ENCODE results near the gene GALNT10.

The GALNT10 gene

GRCh38 chr5:154315756-154316155 lies 125.2 kb downstream of the GALNT10 start:
- no peak for DNase-seq
- H3K4me3 ChIP-seq (ENCODE audit: insufficient read depth, low read depth, low read length, poor library complexity, severe bottlenecking) = no peak overlapping the region
- H3K9me3 ChIP-seq (ENCODE audit: control insufficient read depth, low read length) = no peaks in the 10 kb centered on the region
- no peaks in the 10 kb centered on the region for H3K27me3 ChIP-seq (replicated peaks; ENCODE audit: control insufficient read depth, insufficient read depth, low read length, poor library complexity, severe bottlenecking)
- no peak overlapping the region for H3K27ac ChIP-seq (ENCODE audit: insufficient read depth, low read length, poor library complexity, severe bottlenecking)
- no peaks in the 10 kb centered on the region for H3K4me1 ChIP-seq (ENCODE audit: control insufficient read depth, insufficient read depth, low read length, poor library complexity, severe bottlenecking)
- no peaks in the 10 kb centered on the region for H3K36me3 ChIP-seq (ENCODE audit: control insufficient read depth, insufficient read depth, low read length)

- H3K4me1 ChIP-seq (ENCODE audit: control insufficient read depth, insufficient read depth, low read length, poor library complexity, severe bottlenecking) = no peaks in the 10 kb centered on the region
- H3K4me3 ChIP-seq (ENCODE audit: insufficient read depth, low read depth, low read length, poor library complexity, severe bottlenecking) = no peak overlapping the region
- H3K27me3 ChIP-seq (replicated peaks; ENCODE audit: control insufficient read depth, insufficient read depth, low read length, poor library complexity, severe bottlenecking) = no peaks in the 10 kb centered on the region
- H3K9me3 ChIP-seq (ENCODE audit: control insufficient read depth, low read length) = no peaks in the 10 kb centered on the region
- no peak overlapping the region for H3K27ac ChIP-seq (ENCODE audit: insufficient read depth, low read length, poor library complexity, severe bottlenecking)
- H3K36me3 ChIP-seq (ENCODE audit: control insufficient read depth, insufficient read depth, low read length) = no peaks in the 10 kb centered on the region
- DNase-seq = no peak
Observed at GRCh38 chr5:154316223-154316935, 125.8 kb downstream of the GALNT10 start.

GRCh38 chr5:154317916-154318315 lies 127.4 kb downstream of the GALNT10 start:
- H3K27ac ChIP-seq (ENCODE audit: insufficient read depth, low read length, poor library complexity, severe bottlenecking) = no peak overlapping the region
- no peak overlapping the region for H3K4me3 ChIP-seq (ENCODE audit: insufficient read depth, low read depth, low read length, poor library complexity, severe bottlenecking)

GRCh38 chr5:154318691-154319090 lies 128.2 kb downstream of the GALNT10 start:
- no peak overlapping the region for H3K27ac ChIP-seq (ENCODE audit: insufficient read depth, low read length, poor library complexity, severe bottlenecking)
- H3K36me3 ChIP-seq (ENCODE audit: control insufficient read depth, insufficient read depth, low read length) = no peaks in the 10 kb centered on the region
- H3K4me3 ChIP-seq (ENCODE audit: insufficient read depth, low read depth, low read length, poor library complexity, severe bottlenecking) = no peak overlapping the region
- no peak for DNase-seq
- no peaks in the 10 kb centered on the region for H3K4me1 ChIP-seq (ENCODE audit: control insufficient read depth, insufficient read depth, low read length, poor library complexity, severe bottlenecking)
- no peaks in the 10 kb centered on the region for H3K9me3 ChIP-seq (ENCODE audit: control insufficient read depth, low read length)
- H3K27me3 ChIP-seq (replicated peaks; ENCODE audit: control insufficient read depth, insufficient read depth, low read length, poor library complexity, severe bottlenecking) = no peaks in the 10 kb centered on the region

More at GRCh38 chr5:154317916-154318315, 127.4 kb downstream of the GALNT10 start:
- no peak for DNase-seq
- H3K27me3 ChIP-seq (replicated peaks; ENCODE audit: control insufficient read depth, insufficient read depth, low read length, poor library complexity, severe bottlenecking) = no peaks in the 10 kb centered on the region
- H3K9me3 ChIP-seq (ENCODE audit: control insufficient read depth, low read length) = no peaks in the 10 kb centered on the region
- no peaks in the 10 kb centered on the region for H3K4me1 ChIP-seq (ENCODE audit: control insufficient read depth, insufficient read depth, low read length, poor library complexity, severe bottlenecking)
- no peaks in the 10 kb centered on the region for H3K36me3 ChIP-seq (ENCODE audit: control insufficient read depth, insufficient read depth, low read length)

- no peaks in the 10 kb centered on the region for H3K9me3 ChIP-seq (ENCODE audit: control insufficient read depth, low read length)
- no peak overlapping the region for H3K4me3 ChIP-seq (ENCODE audit: insufficient read depth, low read depth, low read length, poor library complexity, severe bottlenecking)
- no peak for DNase-seq
- H3K27me3 ChIP-seq (replicated peaks; ENCODE audit: control insufficient read depth, insufficient read depth, low read length, poor library complexity, severe bottlenecking) = no peaks in the 10 kb centered on the region
- H3K27ac ChIP-seq (ENCODE audit: insufficient read depth, low read length, poor library complexity, severe bottlenecking) = no peak overlapping the region
- no peaks in the 10 kb centered on the region for H3K4me1 ChIP-seq (ENCODE audit: control insufficient read depth, insufficient read depth, low read length, poor library complexity, severe bottlenecking)
- H3K36me3 ChIP-seq (ENCODE audit: control insufficient read depth, insufficient read depth, low read length) = no peaks in the 10 kb centered on the region
Observed at GRCh38 chr5:154319736-154320135, 129.2 kb downstream of the GALNT10 start.

- H3K9me3 ChIP-seq (ENCODE audit: control insufficient read depth, low read length) = no peaks in the 10 kb centered on the region
- H3K27ac ChIP-seq (ENCODE audit: insufficient read depth, low read length, poor library complexity, severe bottlenecking) = no peak overlapping the region
- no peaks in the 10 kb centered on the region for H3K27me3 ChIP-seq (replicated peaks; ENCODE audit: control insufficient read depth, insufficient read depth, low read length, poor library complexity, severe bottlenecking)
- no peaks in the 10 kb centered on the region for H3K4me1 ChIP-seq (ENCODE audit: control insufficient read depth, insufficient read depth, low read length, poor library complexity, severe bottlenecking)
- DNase-seq = no peak
- H3K36me3 ChIP-seq (ENCODE audit: control insufficient read depth, insufficient read depth, low read length) = no peaks in the 10 kb centered on the region
- no peak overlapping the region for H3K4me3 ChIP-seq (ENCODE audit: insufficient read depth, low read depth, low read length, poor library complexity, severe bottlenecking)
Observed at GRCh38 chr5:154320224-154321089, 129.9 kb downstream of the GALNT10 start.

GRCh38 chr5:154321546-154321945 lies 131.0 kb downstream of the GALNT10 start:
- no peaks in the 10 kb centered on the region for H3K9me3 ChIP-seq (ENCODE audit: control insufficient read depth, low read length)
- H3K27me3 ChIP-seq (replicated peaks; ENCODE audit: control insufficient read depth, insufficient read depth, low read length, poor library complexity, severe bottlenecking) = no peaks in the 10 kb centered on the region
- H3K4me1 ChIP-seq (ENCODE audit: control insufficient read depth, insufficient read depth, low read length, poor library complexity, severe bottlenecking) = no peaks in the 10 kb centered on the region
- DNase-seq = no peak
- no peak overlapping the region for H3K4me3 ChIP-seq (ENCODE audit: insufficient read depth, low read depth, low read length, poor library complexity, severe bottlenecking)
- H3K27ac ChIP-seq (ENCODE audit: insufficient read depth, low read length, poor library complexity, severe bottlenecking) = no peak overlapping the region
- no peaks in the 10 kb centered on the region for H3K36me3 ChIP-seq (ENCODE audit: control insufficient read depth, insufficient read depth, low read length)

- no peak for DNase-seq
- Histone ChIP-seq H3K36me3 (ENCODE audit: control insufficient read depth, insufficient read depth, low read length) (no peaks in the 10 kb centered on the region), H3K4me1 (ENCODE audit: control insufficient read depth, insufficient read depth, low read length, poor library complexity, severe bottlenecking) (no peaks in the 10 kb centered on the region)
Observed at GRCh38 chr5:154324033-154324432, 133.5 kb downstream of the GALNT10 start.

GRCh38 chr5:154325566-154325965 lies 135.0 kb downstream of the GALNT10 start:
- Histone ChIP-seq H3K4me3 (ENCODE audit: insufficient read depth, low read depth, low read length, poor library complexity, severe bottlenecking) (no peak overlapping the region), H3K9me3 (ENCODE audit: control insufficient read depth, low read length) (no peaks in the 10 kb centered on the region), H3K27me3 (replicated peaks; ENCODE audit: control insufficient read depth, insufficient read depth, low read length, poor library complexity, severe bottlenecking) (no peaks in the 10 kb centered on the region), H3K36me3 (ENCODE audit: control insufficient read depth, insufficient read depth, low read length) (no peaks in the 10 kb centered on the region), H3K4me1 (ENCODE audit: control insufficient read depth, insufficient read depth, low read length, poor library complexity, severe bottlenecking) (no peaks in the 10 kb centered on the region), H3K27ac (ENCODE audit: insufficient read depth, low read length, poor library complexity, severe bottlenecking) (no peak overlapping the region)
- no peak for DNase-seq

More at GRCh38 chr5:154324033-154324432, 133.5 kb downstream of the GALNT10 start:
- Histone ChIP-seq H3K27ac (ENCODE audit: insufficient read depth, low read length, poor library complexity, severe bottlenecking) (no peak overlapping the region), H3K27me3 (replicated peaks; ENCODE audit: control insufficient read depth, insufficient read depth, low read length, poor library complexity, severe bottlenecking) (no peaks in the 10 kb centered on the region), H3K9me3 (ENCODE audit: control insufficient read depth, low read length) (no peaks in the 10 kb centered on the region), H3K4me3 (ENCODE audit: insufficient read depth, low read depth, low read length, poor library complexity, severe bottlenecking) (no peak overlapping the region)

- Histone ChIP-seq H3K4me3 (ENCODE audit: insufficient read depth, low read depth, low read length, poor library complexity, severe bottlenecking) (no peak overlapping the region), H3K27me3 (replicated peaks; ENCODE audit: control insufficient read depth, insufficient read depth, low read length, poor library complexity, severe bottlenecking) (no peaks in the 10 kb centered on the region), H3K36me3 (ENCODE audit: control insufficient read depth, insufficient read depth, low read length) (peaks cover 4% of the 10 kb centered on the region), H3K4me1 (ENCODE audit: control insufficient read depth, insufficient read depth, low read length, poor library complexity, severe bottlenecking) (no peaks in the 10 kb centered on the region), H3K27ac (ENCODE audit: insufficient read depth, low read length, poor library complexity, severe bottlenecking) (no peak overlapping the region), H3K9me3 (ENCODE audit: control insufficient read depth, low read length) (no peaks in the 10 kb centered on the region)
- no peak for DNase-seq
Observed at GRCh38 chr5:154329062-154329461, 138.5 kb downstream of the GALNT10 start.

All from effector memory CD4-positive, alpha-beta T cell (primary cell).